Choroid plexus epithelial cell (primary cell): ENCODE results near the gene DGUOK.
A peak's percentile ranks its signal among the peaks of the same experiment; 100 is the strongest.

Experiments
- DNase-seq: peaks from one replicate; pipeline ENCODE4 v3.0.0-alpha.2; 2010; ENCODE audit warnings: low read depth
- H3K4me3 ChIP-seq: 2 replicates; pipeline ENCODE4 v1.5.1; 2011; ENCODE audit warnings: low read depth, mild to moderate bottlenecking, control low read depth, low read length, moderate library complexity
- TF ChIP-seq, protein P1 (sequence below): conservative IDR thresholded peaks from 2 replicates; pipeline ENCODE4 v1.5.1; 2011; ENCODE audit warnings: low read depth, mild to moderate bottlenecking, control low read depth, inconsistent platforms, low read length, moderate library complexity

DGUOK gene

DNA sequence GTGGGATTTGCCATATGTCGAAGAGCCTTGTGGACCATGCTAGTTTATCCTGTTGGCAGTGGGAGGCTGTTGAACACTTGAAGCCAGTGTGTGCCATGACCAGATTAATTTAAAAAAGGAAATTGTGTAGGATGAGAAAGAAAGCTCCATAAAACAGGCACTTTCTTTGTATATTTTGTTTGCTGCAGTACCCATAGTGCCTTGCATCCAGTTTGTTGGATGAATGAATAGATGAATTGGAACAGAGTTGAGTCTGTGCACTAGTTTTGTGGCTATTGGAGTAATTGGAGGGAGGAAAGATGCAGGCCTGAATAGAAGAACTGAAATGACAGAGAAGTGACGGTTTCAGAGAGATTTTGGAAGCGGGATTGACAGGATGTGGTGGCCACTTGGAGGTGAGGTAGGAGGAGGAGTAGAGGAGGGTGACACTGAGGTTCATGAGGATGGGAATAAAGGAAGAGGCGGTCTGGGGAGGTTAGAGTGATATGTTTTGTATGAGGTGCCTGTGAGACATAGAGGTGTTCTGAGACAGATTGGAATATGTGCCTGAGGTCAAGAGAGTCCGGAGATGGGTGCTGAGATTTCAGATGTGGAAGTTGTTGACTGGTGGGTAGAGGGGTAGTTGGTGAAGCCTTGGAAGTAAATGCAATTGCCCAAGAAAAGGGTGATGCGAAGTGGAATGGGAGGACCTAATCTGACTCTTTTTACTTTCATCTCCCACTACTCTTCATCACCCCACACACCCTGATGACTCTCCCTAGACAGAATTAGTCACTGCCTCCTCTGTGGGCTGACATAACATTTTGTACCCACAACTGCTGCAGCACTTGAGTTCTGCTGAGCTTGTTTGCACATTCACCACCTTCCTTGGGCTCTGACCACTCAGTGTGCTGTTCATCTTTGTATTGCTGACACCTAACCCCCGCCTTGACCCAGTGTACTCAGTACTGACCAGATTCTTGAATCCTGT is 5.1 kb downstream of the DGUOK start:
- DNase-seq, result peak; percentile 47
- TF ChIP-seq, protein P1, sequence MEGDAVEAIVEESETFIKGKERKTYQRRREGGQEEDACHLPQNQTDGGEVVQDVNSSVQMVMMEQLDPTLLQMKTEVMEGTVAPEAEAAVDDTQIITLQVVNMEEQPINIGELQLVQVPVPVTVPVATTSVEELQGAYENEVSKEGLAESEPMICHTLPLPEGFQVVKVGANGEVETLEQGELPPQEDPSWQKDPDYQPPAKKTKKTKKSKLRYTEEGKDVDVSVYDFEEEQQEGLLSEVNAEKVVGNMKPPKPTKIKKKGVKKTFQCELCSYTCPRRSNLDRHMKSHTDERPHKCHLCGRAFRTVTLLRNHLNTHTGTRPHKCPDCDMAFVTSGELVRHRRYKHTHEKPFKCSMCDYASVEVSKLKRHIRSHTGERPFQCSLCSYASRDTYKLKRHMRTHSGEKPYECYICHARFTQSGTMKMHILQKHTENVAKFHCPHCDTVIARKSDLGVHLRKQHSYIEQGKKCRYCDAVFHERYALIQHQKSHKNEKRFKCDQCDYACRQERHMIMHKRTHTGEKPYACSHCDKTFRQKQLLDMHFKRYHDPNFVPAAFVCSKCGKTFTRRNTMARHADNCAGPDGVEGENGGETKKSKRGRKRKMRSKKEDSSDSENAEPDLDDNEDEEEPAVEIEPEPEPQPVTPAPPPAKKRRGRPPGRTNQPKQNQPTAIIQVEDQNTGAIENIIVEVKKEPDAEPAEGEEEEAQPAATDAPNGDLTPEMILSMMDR, result no peak
- no peak overlapping the region for H3K4me3 ChIP-seq

DNA sequence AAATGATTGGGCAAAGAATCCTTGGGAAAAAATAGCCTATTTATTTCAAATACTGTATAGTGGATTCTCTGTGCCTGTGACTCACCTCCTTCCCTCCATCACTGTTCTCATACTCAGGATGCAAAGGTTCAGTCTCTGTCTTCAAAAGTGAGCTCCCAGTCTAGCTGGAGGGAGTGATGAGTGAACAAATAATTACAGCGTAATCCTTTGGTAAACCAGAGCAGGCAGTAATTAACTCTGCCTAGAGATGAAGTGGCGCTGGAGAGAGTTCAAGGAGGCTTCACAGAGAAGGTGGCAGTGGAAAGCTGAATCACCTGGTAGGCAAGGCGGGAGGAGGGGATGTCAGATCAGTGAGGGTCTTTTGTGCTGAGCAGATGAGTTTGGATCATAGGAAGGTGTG is 6.5 kb downstream of the DGUOK start:
- TF ChIP-seq, protein P1, result no peak
- no peak overlapping the region for H3K4me3 ChIP-seq
- no peak for DNase-seq

GRCh38 chr2:73935641-73936040 is 9.0 kb downstream of the DGUOK start:
- no peak overlapping the region for H3K4me3 ChIP-seq
- TF ChIP-seq, protein P1, result no peak
- DNase-seq, result no peak

DNA sequence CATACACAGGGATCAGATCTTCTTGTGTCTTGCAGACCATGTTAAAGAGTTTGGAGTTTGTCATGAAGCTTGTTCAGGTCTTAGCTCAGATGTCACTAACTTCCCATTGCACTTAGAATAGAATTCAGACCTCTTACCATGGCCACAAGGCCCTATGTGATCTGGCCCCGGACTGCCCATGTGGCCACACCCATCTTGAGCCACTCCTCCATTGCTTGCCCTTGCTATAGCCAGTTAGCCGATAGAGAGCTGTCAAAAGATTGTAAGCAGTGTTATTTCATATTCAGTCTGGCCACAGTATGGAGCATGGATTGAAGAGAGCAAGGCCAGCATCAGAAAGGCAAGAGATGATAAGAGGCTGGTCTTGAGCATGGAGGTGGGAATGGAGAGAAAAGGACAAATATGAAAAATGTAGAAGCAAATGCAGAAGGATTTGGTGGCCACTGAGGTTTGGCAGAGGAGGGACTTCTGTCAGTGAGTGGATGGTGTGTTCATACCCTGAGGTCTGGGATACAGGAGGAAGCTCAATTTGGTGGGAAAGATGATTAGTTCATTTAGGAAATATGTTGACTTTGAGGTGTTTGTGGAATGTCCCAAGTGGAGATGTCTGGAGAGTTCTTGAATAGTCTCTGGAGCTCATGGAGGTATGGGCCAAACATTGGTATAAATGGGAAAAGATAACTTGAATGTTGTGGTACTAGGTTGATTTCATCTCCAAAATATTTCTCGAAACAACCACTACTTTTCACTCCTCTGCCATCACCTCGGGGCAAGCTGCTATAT is 10.6 kb downstream of the DGUOK start:
- TF ChIP-seq, protein P1, result no peak
- DNase-seq, result no peak
- H3K4me3 ChIP-seq, result no peak overlapping the region

GRCh38 chr2:73937899-73938298 is 11.2 kb downstream of the DGUOK start:
- no peak for DNase-seq
- TF ChIP-seq, protein P1, result no peak
- H3K4me3 ChIP-seq, result no peak overlapping the region

GRCh38 chr2:73938718-73939352 is 12.2 kb downstream of the DGUOK start:
- peak; percentile 73 for DNase-seq
- no peak overlapping the region for H3K4me3 ChIP-seq
- TF ChIP-seq, protein P1, result no peak
